GM19023 (cell line): Measurements from ENCODE around the gene LRRC28.

Source experiments
- ATAC-seq: cut with Tn5 transposase; IDR thresholded peaks from one replicate; pipeline ENCODE4 v1.9.1; 2021; ENCODE audit warnings: mild to moderate bottlenecking, moderate library complexity; ENCODE audit not compliant: unreplicated experiment

LRRC28 gene

GRCh38 chr15:99414755-99415731 lies 163.8 kb downstream of the LRRC28 start:
- ATAC-seq, result no peak

- no peak for ATAC-seq
Observed at GRCh38 chr15:99416191-99417188, 165.2 kb downstream of the LRRC28 start.

- ATAC-seq, result no peak
Observed at GRCh38 chr15:99421172-99421656, 169.9 kb downstream of the LRRC28 start.

GRCh38 chr15:99421758-99422157 lies 170.5 kb downstream of the LRRC28 start:
- no peak for ATAC-seq

GRCh38 chr15:99423186-99424130 lies 172.2 kb downstream of the LRRC28 start:
- no peak for ATAC-seq

GRCh38 chr15:99424131-99424571 lies 172.9 kb downstream of the LRRC28 start:
- no peak for ATAC-seq

- peak; percentile 91 for ATAC-seq
Observed at GRCh38 chr15:99424978-99425656, 173.8 kb downstream of the LRRC28 start.

- ATAC-seq, result no peak
Observed at GRCh38 chr15:99425657-99426301, 174.5 kb downstream of the LRRC28 start.

- ATAC-seq, result no peak
Observed at GRCh38 chr15:99426431-99427105, 175.3 kb downstream of the LRRC28 start.

- ATAC-seq, result no peak
Observed at GRCh38 chr15:99427210-99427609, 175.9 kb downstream of the LRRC28 start.

- no peak for ATAC-seq
Observed at GRCh38 chr15:99427668-99428361, 176.5 kb downstream of the LRRC28 start.

- no peak for ATAC-seq
Observed at GRCh38 chr15:99429681-99430081, 178.4 kb downstream of the LRRC28 start.

GRCh38 chr15:99430881-99431401 lies 179.7 kb downstream of the LRRC28 start:
- no peak for ATAC-seq

- no peak for ATAC-seq
Observed at GRCh38 chr15:99431661-99432091, 180.4 kb downstream of the LRRC28 start.

- ATAC-seq, result no peak
Observed at GRCh38 chr15:99432271-99433025, 181.2 kb downstream of the LRRC28 start.

GRCh38 chr15:99433026-99433756 lies 181.9 kb downstream of the LRRC28 start:
- ATAC-seq, result peak; percentile 56
